SK-N-SH treated with all-trans-retinoic acid at 6 μM for 48 hours (cell line): ENCODE measurements around the gene STK35.

ENCODE experiments used
- ATAC-seq: fragments of 200-7000 bp; cut with Tn5 transposase; 3 replicates; pipeline ENCODE4 v1.9.1; 2020; ENCODE audit warnings: mild to moderate bottlenecking, moderate library complexity
- ARNTL ChIP-seq: fragments of 450-650 bp; formaldehyde crosslinking; IDR thresholded peaks from 2 replicates; pipeline ENCODE4 v1.5.0; 2020; ENCODE audit warnings: low read depth, mild to moderate bottlenecking, moderate library complexity, borderline replicate concordance
- BACH2 ChIP-seq: fragments of 250-450 bp; sonication (Bioruptor Pico); IDR thresholded peaks from 2 replicates; pipeline ENCODE4 v1.9.0; 2021; ENCODE audit warnings: mild to moderate bottlenecking, borderline replicate concordance
- CSDC2 ChIP-seq: fragments of 250-450 bp; sonication (Bioruptor Pico); IDR thresholded peaks from 2 replicates; pipeline ENCODE4 v1.5.0; 2020; ENCODE audit warnings: mild to moderate bottlenecking, moderate library complexity
- CSRNP3 ChIP-seq: fragments of 250-450 bp; sonication (Bioruptor Pico); IDR thresholded peaks from 2 replicates; pipeline ENCODE4 v1.5.1; 2021; ENCODE audit warnings: mild to moderate bottlenecking, moderate library complexity
- ESRRG ChIP-seq: fragments of 250-450 bp; sonication (Bioruptor Pico); IDR thresholded peaks from 2 replicates; pipeline ENCODE4 v1.6.1; 2021; ENCODE audit warnings: mild to moderate bottlenecking
- GLIS3 ChIP-seq: fragments of 250-450 bp; sonication (Bioruptor Pico); IDR thresholded peaks from 2 replicates; pipeline ENCODE4 v1.5.0; 2020; ENCODE audit warnings: mild to moderate bottlenecking, moderate library complexity
- ISL1 ChIP-seq: fragments of 250-450 bp; sonication (Bioruptor Pico); IDR thresholded peaks from 2 replicates; pipeline ENCODE4 v2.1.2; 2022; ENCODE audit warnings: mild to moderate bottlenecking, moderate library complexity
- OSR1 ChIP-seq: fragments of 250-450 bp; sonication (Bioruptor Pico); IDR thresholded peaks from 2 replicates; pipeline ENCODE4 v1.8.0; 2022; ENCODE audit warnings: moderate library complexity, mild to moderate bottlenecking, inconsistent platforms
- PATZ1 ChIP-seq: fragments of 250-450 bp; sonication (Bioruptor Pico); IDR thresholded peaks from 2 replicates; pipeline ENCODE4 v1.8.0; 2020; ENCODE audit warnings: mild to moderate bottlenecking, moderate library complexity, borderline replicate concordance
- PPARA ChIP-seq: fragments of 250-450 bp; sonication (Bioruptor Pico); IDR thresholded peaks from 2 replicates; pipeline ENCODE4 v1.5.0; 2020; ENCODE audit warnings: mild to moderate bottlenecking, borderline replicate concordance
- RARB ChIP-seq: fragments of 250-450 bp; sonication (Bioruptor Pico); IDR thresholded peaks from 2 replicates; pipeline ENCODE4 v1.8.0; 2021; ENCODE audit warnings: mild to moderate bottlenecking, moderate library complexity
- SNAI2 ChIP-seq: fragments of 250-450 bp; sonication (Bioruptor Pico); IDR thresholded peaks from 2 replicates; pipeline ENCODE4 v1.5.0; 2020; ENCODE audit warnings: mild to moderate bottlenecking, moderate library complexity
- TOX ChIP-seq: fragments of 250-450 bp; sonication (Bioruptor Pico); IDR thresholded peaks from 2 replicates; pipeline ENCODE4 v1.8.0; 2021; ENCODE audit warnings: mild to moderate bottlenecking, moderate library complexity, borderline replicate concordance
- TSHZ2 ChIP-seq: fragments of 250-450 bp; sonication (Bioruptor Pico); IDR thresholded peaks from 2 replicates; pipeline ENCODE4 v1.5.0; 2020; ENCODE audit warnings: mild to moderate bottlenecking, moderate library complexity
- ZFP3 ChIP-seq: fragments of 250-450 bp; sonication (Bioruptor Pico); IDR thresholded peaks from 2 replicates; pipeline ENCODE4 v1.5.0; 2020; ENCODE audit warnings: mild to moderate bottlenecking, moderate library complexity
- ZFP30 ChIP-seq: fragments of 450-650 bp; formaldehyde crosslinking; IDR thresholded peaks from 2 replicates; pipeline ENCODE4 v1.5.0; 2022; ENCODE audit warnings: mild to moderate bottlenecking, moderate library complexity
- ZNF565 ChIP-seq: fragments of 450-650 bp; formaldehyde crosslinking; conservative IDR thresholded peaks from 2 replicates; pipeline ENCODE4 v1.5.0; 2020; ENCODE audit warnings: low read depth, mild to moderate bottlenecking, moderate library complexity
- ZNF70 ChIP-seq: fragments of 450-650 bp; formaldehyde crosslinking; IDR thresholded peaks from 2 replicates; pipeline ENCODE4 v1.5.0; 2020; ENCODE audit warnings: mild to moderate bottlenecking, moderate library complexity
- ZNF8 ChIP-seq: fragments of 450-650 bp; formaldehyde crosslinking; IDR thresholded peaks from 2 replicates; pipeline ENCODE4 v1.5.0; 2020; ENCODE audit warnings: mild to moderate bottlenecking, moderate library complexity
- TF ChIP-seq, protein P1 (sequence below): fragments of 250-450 bp; sonication (Bioruptor Pico); IDR thresholded peaks from 2 replicates; pipeline ENCODE4 v1.8.0; 2021; ENCODE audit warnings: low read depth, mild to moderate bottlenecking, moderate library complexity, borderline replicate concordance

STK35 gene

DNA sequence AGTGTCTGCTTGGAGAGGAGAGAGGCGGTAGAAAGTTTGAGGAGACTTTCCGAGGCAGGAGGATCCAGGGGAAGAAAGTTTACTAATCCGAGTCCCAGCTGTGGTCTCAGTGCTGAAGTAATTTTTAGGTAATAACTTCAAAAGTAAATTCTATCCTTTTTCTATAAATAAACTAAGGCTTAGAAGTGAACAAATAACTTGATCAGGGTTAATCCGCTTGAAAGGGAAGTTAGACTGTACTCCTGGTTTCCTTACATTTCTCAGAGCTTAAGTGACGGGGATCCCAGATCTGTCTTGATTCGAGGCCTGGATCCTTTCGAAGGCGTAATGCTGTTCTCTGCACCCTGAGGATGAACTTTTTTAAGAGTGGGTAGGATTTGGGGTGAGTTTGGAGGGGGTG is 2.6 kb downstream of the STK35 start (continued):
- TF ChIP-seq TSHZ2 (CRISPR knock-in tag) = no peak

- TF ChIP-seq ISL1 (CRISPR knock-in tag) = no peak
- no peak for TF ChIP-seq CSRNP3 (CRISPR knock-in tag)
- TF ChIP-seq TOX (CRISPR knock-in tag) = no peak
- no peak for TF ChIP-seq ZNF8 (CRISPR knock-in tag)
- TF ChIP-seq ZFP30 = no peak
- TF ChIP-seq SNAI2 (CRISPR knock-in tag) = no peak
- no peak for TF ChIP-seq ZNF70 (CRISPR knock-in tag)
- TF ChIP-seq, protein P1, sequence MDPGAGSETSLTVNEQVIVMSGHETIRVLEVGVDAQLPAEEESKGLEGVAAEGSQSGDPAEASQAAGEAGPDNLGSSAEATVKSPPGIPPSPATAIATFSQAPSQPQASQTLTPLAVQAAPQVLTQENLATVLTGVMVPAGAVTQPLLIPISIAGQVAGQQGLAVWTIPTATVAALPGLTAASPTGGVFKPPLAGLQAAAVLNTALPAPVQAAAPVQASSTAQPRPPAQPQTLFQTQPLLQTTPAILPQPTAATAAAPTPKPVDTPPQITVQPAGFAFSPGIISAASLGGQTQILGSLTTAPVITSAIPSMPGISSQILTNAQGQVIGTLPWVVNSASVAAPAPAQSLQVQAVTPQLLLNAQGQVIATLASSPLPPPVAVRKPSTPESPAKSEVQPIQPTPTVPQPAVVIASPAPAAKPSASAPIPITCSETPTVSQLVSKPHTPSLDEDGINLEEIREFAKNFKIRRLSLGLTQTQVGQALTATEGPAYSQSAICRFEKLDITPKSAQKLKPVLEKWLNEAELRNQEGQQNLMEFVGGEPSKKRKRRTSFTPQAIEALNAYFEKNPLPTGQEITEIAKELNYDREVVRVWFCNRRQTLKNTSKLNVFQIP (CRISPR knock-in tag) = no peak
- no peak for TF ChIP-seq CSDC2
- TF ChIP-seq PATZ1 (CRISPR knock-in tag) = no peak
- TF ChIP-seq ZNF565 (CRISPR knock-in tag) = no peak
- TF ChIP-seq OSR1 (CRISPR knock-in tag) = no peak
- TF ChIP-seq ARNTL (CRISPR knock-in tag) = no peak
- ATAC-seq = no peak
Measured at GRCh38 chr20:2108498-2108897, 6.9 kb downstream of the STK35 start.

GRCh38 chr20:2108987-2109386 is 7.4 kb downstream of the STK35 start:
- no peak for TF ChIP-seq ESRRG (CRISPR knock-in tag)
- TF ChIP-seq ZFP30 = no peak
- no peak for TF ChIP-seq BACH2 (CRISPR knock-in tag)
- TF ChIP-seq GLIS3 = no peak
- no peak for TF ChIP-seq ARNTL (CRISPR knock-in tag)
- peak; percentile 95 for ATAC-seq

- peak; percentile 11; the same call in 1 of the 3 replicates for ATAC-seq
- TF ChIP-seq RARB (CRISPR knock-in tag) = no peak
- no peak for TF ChIP-seq PATZ1 (CRISPR knock-in tag)
- TF ChIP-seq CSDC2 = no peak
- TF ChIP-seq ESRRG (CRISPR knock-in tag) = no peak
- no peak for TF ChIP-seq ZNF8 (CRISPR knock-in tag)
- no peak for TF ChIP-seq ZFP30
- TF ChIP-seq ZFP3 (CRISPR knock-in tag) = no peak
- no peak for TF ChIP-seq PPARA
- no peak for TF ChIP-seq OSR1 (CRISPR knock-in tag)
- no peak for TF ChIP-seq TOX (CRISPR knock-in tag)
- TF ChIP-seq TSHZ2 (CRISPR knock-in tag) = no peak
- TF ChIP-seq ZNF565 (CRISPR knock-in tag) = no peak
- no peak for TF ChIP-seq CSRNP3 (CRISPR knock-in tag)
- no peak for TF ChIP-seq GLIS3
- no peak for TF ChIP-seq BACH2 (CRISPR knock-in tag)
- no peak for TF ChIP-seq ZNF70 (CRISPR knock-in tag)
Measured at GRCh38 chr20:2109425-2110210, 8.0 kb downstream of the STK35 start.
